Measurements from ENCODE around the gene RBM18. TPM values are rescaled to one million over a fixed set of nuclear protein-coding genes. Genes with fewer than 3 reads are reported as not detected.

The RBM18 gene
- total and polyA plus RNA-seq, 2 donors (not counting 1 experiment from before 2014, with no cell fraction given): 11.2 to 25.1 TPM

DNA sequence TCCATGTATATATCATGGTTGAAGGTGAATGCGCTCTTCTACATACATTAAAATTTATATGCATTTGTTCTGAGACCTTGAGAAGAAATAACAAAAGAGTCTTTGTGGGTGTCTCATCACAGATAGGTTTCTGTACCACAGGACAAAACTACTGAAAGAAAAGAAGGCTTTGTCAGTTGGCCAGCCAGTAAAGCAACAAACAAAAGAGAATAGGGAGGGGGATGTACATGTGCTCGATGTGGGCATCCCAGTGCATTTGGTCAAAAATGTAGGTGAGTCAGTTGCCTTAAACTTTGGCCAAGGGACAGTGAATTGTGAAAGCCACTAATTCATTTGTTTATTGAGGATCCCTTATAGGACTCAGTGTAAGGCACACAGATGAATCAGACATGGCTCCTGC lies 13.3 kb downstream of the RBM18 start:
- Histone ChIP-seq H3K9ac (ENCODE audit: insufficient read depth, low read length) (no peak overlapping the region), H2AFZ (ENCODE audit: low read length) (no peak overlapping the region), H3K9me3 (ENCODE audit: control insufficient read depth, insufficient read depth, low read depth, low read length) (no peaks in the 10 kb centered on the region), H4K20me1 (ENCODE audit: control insufficient read depth, extremely low read depth, insufficient read depth, low read length) (no peaks in the 10 kb centered on the region), H3K27ac (ENCODE audit: insufficient read depth, low read length) (no peak overlapping the region), H3K4me1 (ENCODE audit: control insufficient read depth, extremely low read depth, insufficient read depth, low read length) (no peaks in the 10 kb centered on the region), H3K4me2 (ENCODE audit: extremely low read depth, insufficient read depth, low read length) (no peak overlapping the region), H3K27me3 (ENCODE audit: control insufficient read depth, insufficient read depth, low read length) (no peaks in the 10 kb centered on the region), H3K4me3 (replicated peaks in 1 of 4; ENCODE audit: control extremely low read depth in 1 of 4, insufficient read depth in 1 of 4, low read depth in 3 of 4, low read length in 4 of 4) (no peak overlapping the region), H3K36me3 (ENCODE audit: control insufficient read depth, insufficient read depth, low read length) (peaks cover 5% of the 10 kb centered on the region), H3K79me2 (ENCODE audit: control insufficient read depth, insufficient read depth, low read length) (no peaks in the 10 kb centered on the region)
- TF ChIP-seq, protein P1, sequence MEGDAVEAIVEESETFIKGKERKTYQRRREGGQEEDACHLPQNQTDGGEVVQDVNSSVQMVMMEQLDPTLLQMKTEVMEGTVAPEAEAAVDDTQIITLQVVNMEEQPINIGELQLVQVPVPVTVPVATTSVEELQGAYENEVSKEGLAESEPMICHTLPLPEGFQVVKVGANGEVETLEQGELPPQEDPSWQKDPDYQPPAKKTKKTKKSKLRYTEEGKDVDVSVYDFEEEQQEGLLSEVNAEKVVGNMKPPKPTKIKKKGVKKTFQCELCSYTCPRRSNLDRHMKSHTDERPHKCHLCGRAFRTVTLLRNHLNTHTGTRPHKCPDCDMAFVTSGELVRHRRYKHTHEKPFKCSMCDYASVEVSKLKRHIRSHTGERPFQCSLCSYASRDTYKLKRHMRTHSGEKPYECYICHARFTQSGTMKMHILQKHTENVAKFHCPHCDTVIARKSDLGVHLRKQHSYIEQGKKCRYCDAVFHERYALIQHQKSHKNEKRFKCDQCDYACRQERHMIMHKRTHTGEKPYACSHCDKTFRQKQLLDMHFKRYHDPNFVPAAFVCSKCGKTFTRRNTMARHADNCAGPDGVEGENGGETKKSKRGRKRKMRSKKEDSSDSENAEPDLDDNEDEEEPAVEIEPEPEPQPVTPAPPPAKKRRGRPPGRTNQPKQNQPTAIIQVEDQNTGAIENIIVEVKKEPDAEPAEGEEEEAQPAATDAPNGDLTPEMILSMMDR (conservative IDR thresholded peaks at IDR 0.05 in 1 of 2, IDR thresholded peaks at IDR 0.05 in 1 of 2; ENCODE audit: low read depth in 1 of 2, low read length in 2 of 2): no peak
- no peak for TF ChIP-seq EZH2 (IDR thresholded peaks at IDR 0.05; ENCODE audit: low read length, missing control alignments)
- no peak for DNase-seq (ENCODE audit: low read depth in 2 of 2)

DNA sequence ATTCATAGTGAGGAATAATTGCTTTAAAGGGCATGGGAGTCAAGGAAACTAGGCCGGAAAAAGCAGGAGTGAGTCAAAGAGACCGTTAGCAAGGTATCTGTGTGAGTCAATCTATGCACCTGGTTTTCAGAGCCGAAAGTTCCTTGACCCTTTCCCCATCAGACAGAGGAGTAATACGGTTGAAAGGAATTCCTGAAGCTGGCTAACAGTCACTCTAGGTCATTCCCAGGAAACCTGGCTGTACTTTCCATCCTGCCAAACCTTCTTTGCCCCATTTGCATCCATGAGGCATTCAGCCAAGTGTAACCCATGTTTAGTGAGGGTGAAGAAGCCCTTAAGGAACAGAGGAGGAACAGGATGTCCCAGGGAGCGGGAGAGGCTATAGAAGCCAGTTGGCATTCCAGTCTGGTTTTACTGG lies 16.2 kb downstream of the RBM18 start:
- H3K9me3 ChIP-seq (ENCODE audit: control insufficient read depth, insufficient read depth, low read depth, low read length): no peaks in the 10 kb centered on the region
- H3K4me2 ChIP-seq (ENCODE audit: extremely low read depth, insufficient read depth, low read length): no peak overlapping the region
- no peaks in the 10 kb centered on the region for H3K79me2 ChIP-seq (ENCODE audit: control insufficient read depth, insufficient read depth, low read length)
- no peak overlapping the region for H2AFZ ChIP-seq (ENCODE audit: low read length)
- no peak overlapping the region for H3K27ac ChIP-seq (ENCODE audit: insufficient read depth, low read length)
- H4K20me1 ChIP-seq (ENCODE audit: control insufficient read depth, extremely low read depth, insufficient read depth, low read length): no peaks in the 10 kb centered on the region
- no peak overlapping the region for H3K4me3 ChIP-seq (replicated peaks in 1 of 4; ENCODE audit: control extremely low read depth in 1 of 4, insufficient read depth in 1 of 4, low read depth in 3 of 4, low read length in 4 of 4)
- peaks cover 5% of the 10 kb centered on the region for H3K36me3 ChIP-seq (ENCODE audit: control insufficient read depth, insufficient read depth, low read length)
- no peaks in the 10 kb centered on the region for H3K4me1 ChIP-seq (ENCODE audit: control insufficient read depth, extremely low read depth, insufficient read depth, low read length)
- no peak overlapping the region for H3K9ac ChIP-seq (ENCODE audit: insufficient read depth, low read length)
- no peak for DNase-seq (ENCODE audit: low read depth in 2 of 2)
- H3K27me3 ChIP-seq (ENCODE audit: control insufficient read depth, insufficient read depth, low read length): no peaks in the 10 kb centered on the region
- TF ChIP-seq, protein P1 (conservative IDR thresholded peaks at IDR 0.05 in 1 of 2, IDR thresholded peaks at IDR 0.05 in 1 of 2; ENCODE audit: low read depth in 1 of 2, low read length in 2 of 2): no peak
- no peak for TF ChIP-seq EZH2 (IDR thresholded peaks at IDR 0.05; ENCODE audit: low read length, missing control alignments)

DNA sequence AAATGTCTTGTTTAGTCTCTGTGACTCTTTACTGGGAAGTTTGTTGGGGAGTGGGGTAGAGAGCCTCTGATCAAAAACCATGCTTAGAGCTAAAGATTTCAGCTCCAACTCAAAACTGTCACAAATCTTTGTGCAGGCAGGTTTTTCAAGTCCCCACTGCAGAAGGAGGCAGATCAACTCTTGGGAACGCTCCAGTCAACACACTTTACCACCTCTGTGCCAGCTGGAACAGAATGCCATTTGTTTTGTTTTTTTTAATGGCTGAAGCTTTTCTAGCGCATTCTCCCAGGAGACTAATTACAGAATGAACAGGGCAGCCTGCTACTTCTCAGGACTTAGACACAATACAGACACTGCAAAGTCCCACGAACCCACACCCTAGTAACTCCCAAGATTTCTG lies 18.0 kb downstream of the RBM18 start:
- DNase-seq (ENCODE audit: low read depth in 2 of 2): no peak
- H3K4me1 ChIP-seq (ENCODE audit: control insufficient read depth, extremely low read depth, insufficient read depth, low read length): no peaks in the 10 kb centered on the region
- no peak overlapping the region for H2AFZ ChIP-seq (ENCODE audit: low read length)
- no peak overlapping the region for H3K4me2 ChIP-seq (ENCODE audit: extremely low read depth, insufficient read depth, low read length)
- H3K36me3 ChIP-seq (ENCODE audit: control insufficient read depth, insufficient read depth, low read length): peaks cover 3% of the 10 kb centered on the region
- no peaks in the 10 kb centered on the region for H4K20me1 ChIP-seq (ENCODE audit: control insufficient read depth, extremely low read depth, insufficient read depth, low read length)
- no peaks in the 10 kb centered on the region for H3K79me2 ChIP-seq (ENCODE audit: control insufficient read depth, insufficient read depth, low read length)
- no peak overlapping the region for H3K4me3 ChIP-seq (replicated peaks in 1 of 4; ENCODE audit: control extremely low read depth in 1 of 4, insufficient read depth in 1 of 4, low read depth in 3 of 4, low read length in 4 of 4)
- no peaks in the 10 kb centered on the region for H3K9me3 ChIP-seq (ENCODE audit: control insufficient read depth, insufficient read depth, low read depth, low read length)
- H3K27me3 ChIP-seq (ENCODE audit: control insufficient read depth, insufficient read depth, low read length): no peaks in the 10 kb centered on the region
- H3K27ac ChIP-seq (ENCODE audit: insufficient read depth, low read length): no peak overlapping the region
- TF ChIP-seq, protein P1 (conservative IDR thresholded peaks at IDR 0.05 in 1 of 2, IDR thresholded peaks at IDR 0.05 in 1 of 2; ENCODE audit: low read depth in 1 of 2, low read length in 2 of 2): no peak
- TF ChIP-seq EZH2 (IDR thresholded peaks at IDR 0.05; ENCODE audit: low read length, missing control alignments): no peak
- no peak overlapping the region for H3K9ac ChIP-seq (ENCODE audit: insufficient read depth, low read length)
